Activated CD8-positive, alpha-beta T cell treated with anti-CD3 and anti-CD28 coated beads, Interleukin-2, amount 10 ng/mL, durations not matched to agents 7 days and 5 days (primary cell): ENCODE results near the gene PCGF1. TPM values are rescaled to one million over a fixed set of nuclear protein-coding genes. Genes with fewer than 3 reads are reported as not detected.
A peak's percentile ranks its signal among the peaks of the same experiment; 100 is the strongest.
"Not testable (repeated sequence)": the region's sequence is repeated elsewhere in the genome, so short reads cannot be mapped to it uniquely, and the experiment has no call there.

Experiments used
- ATAC-seq: fragments of 150-1000 bp; cut with Tn5 transposase; one replicate; pipeline ENCODE4 v1.10.0; 2021; ENCODE audit warnings: moderate library complexity
- CTCF ChIA-PET: fragments of 350-600 bp; sonication (Branson Sonifier 250); formaldehyde crosslinking; loops from one replicate; lab custom pipeline; 2021; ENCODE audit warnings: antibody characterized with exemption; lab: Charles Lee
- POLR2A ChIA-PET: fragments of 350-600 bp; sonication (Branson Sonifier 250); formaldehyde crosslinking; loops from one replicate; lab custom pipeline; 2021; ENCODE audit warnings: antibody characterized with exemption; lab: Charles Lee
- DNase-seq: peaks from one replicate; pipeline ENCODE4 v3.0.0-alpha.2; 2020
- H3K27ac Mint-ChIP-seq: one replicate; pipeline ENCODE4 v1.8.0; 2021; ENCODE audit warnings: mild to moderate bottlenecking, mixed read lengths
- H3K27me3 Mint-ChIP-seq: one replicate; pipeline ENCODE4 v1.8.0; 2021; ENCODE audit warnings: low read depth, mixed read lengths
- H3K36me3 Mint-ChIP-seq: one replicate; pipeline ENCODE4 v1.8.0; 2021; ENCODE audit warnings: low read depth, mixed read lengths
- H3K4me1 Mint-ChIP-seq: one replicate; pipeline ENCODE4 v1.8.0; 2021; ENCODE audit warnings: low read depth, mixed read lengths
- H3K4me3 Mint-ChIP-seq: one replicate; pipeline ENCODE4 v1.8.0; 2021; ENCODE audit warnings: mild to moderate bottlenecking, mixed read lengths
- H3K9me3 Mint-ChIP-seq: one replicate; pipeline ENCODE4 v1.8.0; 2022; ENCODE audit warnings: mixed read lengths; ENCODE audit not compliant: insufficient read depth
- total RNA-seq, 2 experiments: library from RNA; stranded (reverse); gene quantifications; one replicate each; pipeline ENCODE4 v1.2.3, GENCODE V29; 2021

The PCGF1 gene
- total RNA-seq, 2 experiments from 2014 or later = 20.3 to 28.5 TPM

- peak; percentile 95 for ATAC-seq
- Mint-ChIP-seq H3K27me3 (no peaks in the 10 kb centered on the region), H3K36me3 (peaks cover 43% of the 10 kb centered on the region), H3K4me3 (peak within 1 kb of the TSS; percentile 100), H3K27ac (peak within 1 kb of the TSS; percentile 100), H3K9me3 (no peaks in the 10 kb centered on the region), H3K4me1 (peaks cover 41% of the 10 kb centered on the region)
- peak; percentile 97 for DNase-seq
- ChIA-PET CTCF (interaction anchor here (0.8 to 7.0 kb wide), 26 partner anchors 9 to 119 kb away, joined by 3 to 101 read pairs (median 7); partner anchors contain the start of genes AUP1, DQX1, HTRA2 and INO80B), POLR2A (interaction anchor here (0.6 to 4.1 kb wide), 16 partner anchors 8 to 1306 kb away, joined by 3 to 39 read pairs (median 6); partner anchors contain the start of genes AUP1, DQX1, HTRA2 and INO80B)
Observed at GRCh38 chr2:74482801-74483674, 24.5 kb downstream of the PCGF1 start, which contains the start of the genes CCDC142 and TTC31. TSS of gene CCDC142 (minus strand) at chr2:74482998. CDS start at chr2:74482837, 161 bp downstream. TSS of gene TTC31 (plus strand) at chr2:74483081. CDS start at chr2:74483096, 15 bp downstream.

- no peaks in the 10 kb centered on the region for H3K9me3 Mint-ChIP-seq
- peaks cover 45% of the 10 kb centered on the region for H3K4me1 Mint-ChIP-seq
- peaks cover 48% of the 10 kb centered on the region for H3K36me3 Mint-ChIP-seq
- ATAC-seq = peak; percentile 56
- ChIA-PET CTCF (interaction anchor here (0.7 to 7.0 kb wide), 26 partner anchors 10 to 111 kb away, joined by 3 to 101 read pairs (median 7); partner anchors contain the start of genes AUP1, DQX1, HTRA2 and INO80B), POLR2A (interaction anchor here (0.6 to 4.1 kb wide), 17 partner anchors 8 to 355 kb away, joined by 3 to 39 read pairs (median 5); partner anchors contain the start of genes AUP1, DQX1, HTRA2 and INO80B)
- no peaks in the 10 kb centered on the region for H3K27me3 Mint-ChIP-seq
- peak; percentile 71 for DNase-seq
- H3K4me3 Mint-ChIP-seq = peak overlapping the region; percentile 100
- H3K27ac Mint-ChIP-seq = peak overlapping the region; percentile 100
Observed at GRCh38 chr2:74481961-74482800, 25.3 kb downstream of the PCGF1 start.

- Mint-ChIP-seq H3K36me3 (peaks cover 48% of the 10 kb centered on the region), H3K4me3 (peak overlapping the region; percentile 100), H3K27me3 (no peaks in the 10 kb centered on the region), H3K4me1 (peaks cover 42% of the 10 kb centered on the region), H3K27ac (peak overlapping the region; percentile 43), H3K9me3 (no peaks in the 10 kb centered on the region)
- ChIA-PET CTCF (interaction anchor here (0.7 to 7.0 kb wide), 12 partner anchors 9 to 112 kb away, joined by 3 to 101 read pairs (median 4); partner anchors contain the start of genes AUP1, HTRA2, INO80B and MOGS), POLR2A (interaction anchor here (0.6 to 4.1 kb wide), 11 partner anchors 9 to 356 kb away, joined by 3 to 39 read pairs (median 4); partner anchors contain the start of genes AUP1, DQX1, HTRA2 and INO80B)
- ATAC-seq (no peak), DNase-seq (no peak)
Observed at GRCh38 chr2:74481431-74481830, 26.1 kb downstream of the PCGF1 start.

GRCh38 chr2:74474899-74475298, 32.6 kb downstream of the PCGF1 start:
- no peak for DNase-seq
- Mint-ChIP-seq H3K4me1 (peaks cover 43% of the 10 kb centered on the region), H3K36me3 (peaks cover 54% of the 10 kb centered on the region), H3K27me3 (no peaks in the 10 kb centered on the region), H3K4me3 (no peak overlapping the region), H3K27ac (no peak overlapping the region), H3K9me3 (no peaks in the 10 kb centered on the region)
- CTCF ChIA-PET = interaction anchor here (0.8 to 2.5 kb wide), 7 partner anchors 8 to 225 kb away, joined by 3 to 11 read pairs (median 4); partner anchors contain the start of gene WBP1
- POLR2A ChIA-PET = interaction anchor here (1.3 to 1.6 kb wide), 2 partner anchors 8 to 17 kb away, joined by 5 to 7 read pairs; partner anchors contain the start of genes CCDC142, TTC31 and WBP1
- no peak for ATAC-seq

DNA sequence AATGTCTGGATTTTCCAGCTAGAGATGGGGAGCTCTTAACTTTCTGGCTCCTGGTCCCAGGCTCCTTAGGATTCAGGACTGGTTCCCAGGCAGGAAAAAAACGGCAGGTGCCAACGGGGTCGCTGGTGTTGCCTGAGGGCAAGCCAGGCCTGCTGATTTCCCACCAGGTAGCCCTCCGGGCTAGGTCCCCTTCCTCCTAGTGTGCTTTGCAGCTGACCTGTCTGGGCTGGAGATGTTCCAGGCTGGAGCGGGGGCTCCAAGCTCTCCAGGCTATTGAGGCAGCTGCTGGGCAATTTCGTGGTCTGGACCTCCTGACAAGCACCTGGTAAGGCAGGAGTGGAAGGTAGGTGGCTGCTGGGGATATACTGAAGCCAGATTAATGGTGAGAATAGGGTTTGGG, 33.0 kb downstream of the PCGF1 start:
- Mint-ChIP-seq H3K4me1 (peaks cover 42% of the 10 kb centered on the region), H3K9me3 (no peaks in the 10 kb centered on the region), H3K4me3 (no peak overlapping the region), H3K27me3 (no peaks in the 10 kb centered on the region), H3K27ac (no peak overlapping the region), H3K36me3 (peaks cover 54% of the 10 kb centered on the region)
- ATAC-seq = no peak
- CTCF ChIA-PET = interaction anchor here (0.7 to 2.5 kb wide), 7 partner anchors 15 to 225 kb away, joined by 3 to 11 read pairs (median 3); partner anchors contain the start of gene WBP1
- POLR2A ChIA-PET = interaction anchor here (1.3 to 1.6 kb wide), 2 partner anchors 8 to 16 kb away, joined by 5 to 7 read pairs; partner anchors contain the start of genes CCDC142, TTC31 and WBP1
- no peak for DNase-seq

- H3K9me3 Mint-ChIP-seq = no peaks in the 10 kb centered on the region
- peaks cover 36% of the 10 kb centered on the region for H3K4me1 Mint-ChIP-seq
- peaks cover 50% of the 10 kb centered on the region for H3K36me3 Mint-ChIP-seq
- POLR2A ChIA-PET = interaction anchor here (0.6 to 2.9 kb wide), 14 partner anchors 9 to 294 kb away, joined by 3 to 39 read pairs (median 4); partner anchors contain the start of genes AUP1, CCDC142, DOK1 and HTRA2
- H3K4me3 Mint-ChIP-seq = peak overlapping the region; percentile 98
- H3K27ac Mint-ChIP-seq = peak overlapping the region; percentile 99
- ATAC-seq (no peak), DNase-seq (no peak)
- CTCF ChIA-PET = interaction anchor here (0.7 to 3.0 kb wide), 13 partner anchors 9 to 223 kb away, joined by 3 to 26 read pairs (median 5); partner anchors contain the start of genes AUP1, CCDC142, HTRA2 and INO80B
- H3K27me3 Mint-ChIP-seq = no peaks in the 10 kb centered on the region
Observed at GRCh38 chr2:74472945-74473258, 34.6 kb downstream of the PCGF1 start.

GRCh38 chr2:74472086-74472944, 35.2 kb downstream of the PCGF1 start, which contains the start of gene MRPL53:
TSS of gene MRPL53 (minus strand) at chr2:74472680. CDS start at chr2:74472660, 20 bp downstream.
- DNase-seq = peak; percentile 97
- POLR2A ChIA-PET = interaction anchor here (0.6 to 2.9 kb wide), 14 partner anchors 10 to 294 kb away, joined by 3 to 39 read pairs (median 4); partner anchors contain the start of genes AUP1, CCDC142, DOK1 and HTRA2
- H3K27ac Mint-ChIP-seq = peak within 1 kb of the TSS; percentile 99
- peaks cover 33% of the 10 kb centered on the region for H3K4me1 Mint-ChIP-seq
- no peaks in the 10 kb centered on the region for H3K9me3 Mint-ChIP-seq
- peaks cover 46% of the 10 kb centered on the region for H3K36me3 Mint-ChIP-seq
- ATAC-seq = peak; percentile 95
- no peaks in the 10 kb centered on the region for H3K27me3 Mint-ChIP-seq
- H3K4me3 Mint-ChIP-seq = peak within 1 kb of the TSS; percentile 98
- CTCF ChIA-PET = interaction anchor here (0.7 to 3.0 kb wide), 13 partner anchors 10 to 223 kb away, joined by 3 to 26 read pairs (median 5); partner anchors contain the start of genes AUP1, CCDC142, HTRA2 and INO80B

DNA sequence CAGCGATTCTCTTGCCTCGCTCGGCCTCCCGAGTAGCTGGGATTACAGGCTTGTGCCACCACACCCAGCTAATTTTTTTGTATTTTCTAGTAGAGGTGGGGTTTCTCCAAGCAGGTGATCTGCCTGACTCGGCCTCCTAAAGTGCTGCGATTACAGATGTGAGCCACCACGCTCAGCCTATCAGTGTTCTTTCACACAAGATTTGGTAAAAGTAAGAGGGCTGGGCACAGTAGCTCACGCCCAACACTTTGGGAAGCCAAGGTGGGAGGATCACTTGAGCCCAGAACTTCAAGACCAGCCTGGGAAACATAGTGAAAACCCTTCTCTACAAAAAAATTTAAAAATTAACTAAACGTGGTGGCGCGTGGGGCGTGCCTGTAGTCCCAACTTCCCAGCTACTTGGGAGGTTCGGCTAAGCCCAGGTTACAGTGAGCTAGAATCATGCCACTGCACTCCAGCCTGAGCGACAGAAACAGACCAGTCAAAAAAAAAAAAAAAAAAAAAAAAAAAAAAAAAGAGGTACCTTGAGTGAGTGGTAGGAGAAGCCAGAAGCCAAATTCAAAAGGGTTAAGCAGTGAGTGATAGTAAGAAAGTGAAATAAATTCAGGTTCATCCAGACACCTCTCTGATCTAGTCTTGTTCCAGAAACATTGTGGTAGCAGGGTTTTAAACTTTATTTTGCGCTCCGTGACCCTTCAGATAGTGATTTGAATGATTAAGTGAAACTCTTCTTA, 36.0 kb downstream of the PCGF1 start:
- ATAC-seq (peak; percentile 1), DNase-seq (no peak)
- POLR2A ChIA-PET = interaction anchor here (0.6 to 2.9 kb wide), 9 partner anchors 9 to 293 kb away, joined by 3 to 39 read pairs (median 4); partner anchors contain the start of genes CCDC142, DOK1, INO80B and LOXL3
- H3K36me3 Mint-ChIP-seq = peaks cover 42% of the 10 kb centered on the region
- H3K27me3 Mint-ChIP-seq = no peaks in the 10 kb centered on the region
- H3K4me3 Mint-ChIP-seq = peak overlapping the region; percentile 98
- peak overlapping the region; percentile 99 for H3K27ac Mint-ChIP-seq
- CTCF ChIA-PET = interaction anchor here (0.8 to 3.0 kb wide), 6 partner anchors 11 to 137 kb away, joined by 3 to 26 read pairs (median 4); partner anchors contain the start of genes CCDC142 and TTC31
- peaks cover 34% of the 10 kb centered on the region for H3K4me1 Mint-ChIP-seq
- no peaks in the 10 kb centered on the region for H3K9me3 Mint-ChIP-seq

- Mint-ChIP-seq H3K4me3 (peak overlapping the region; percentile 51), H3K4me1 (peaks cover 37% of the 10 kb centered on the region), H3K27ac (peak overlapping the region; percentile 67), H3K36me3 (peaks cover 39% of the 10 kb centered on the region)
- DNase-seq, ATAC-seq, H3K27me3 Mint-ChIP-seq, H3K9me3 Mint-ChIP-seq: not testable (repeated sequence)
- ChIA-PET CTCF (interaction anchor here (0.8 to 3.0 kb wide), 3 partner anchors 11 to 61 kb away, joined by 3 to 26 read pairs (median 4); partner anchors contain the start of genes CCDC142 and TTC31), POLR2A (interaction anchor here (0.6 to 2.9 kb wide), 5 partner anchors 12 to 61 kb away, joined by 3 to 28 read pairs (median 5); partner anchors contain the start of genes INO80B and WBP1)
Observed at GRCh38 chr2:74470742-74471141, 36.8 kb downstream of the PCGF1 start.
